ENCODE results near the gene FMO1.

GRCh38 chr1:171334024-171334640 is 85.8 kb downstream of the FMO1 start:
- TF ChIP-seq SPI1 (IDR thresholded peaks at IDR 0.05; ENCODE audit: low read depth, low read length) (no peak), POLR2A (IDR thresholded peaks at IDR 0.05; ENCODE audit: low read depth, low read length) (no peak)
